GM19193 (cell line): ENCODE measurements around the gene SP100.

Experiments used
- POLR2A ChIP-seq: IDR thresholded peaks from 4 replicates; pipeline ENCODE4 v1.6.1; 2011; ENCODE audit not compliant: insufficient read depth, insufficient read length; ENCODE audit errors: extremely low read depth

Gene SP100

GRCh38 chr2:230502593-230502992 is 86.6 kb downstream of the SP100 start:
- no peak for TF ChIP-seq POLR2A

- TF ChIP-seq POLR2A = no peak
Measured at GRCh38 chr2:230503798-230504197, 87.8 kb downstream of the SP100 start.

GRCh38 chr2:230505162-230505561 is 89.2 kb downstream of the SP100 start:
- no peak for TF ChIP-seq POLR2A

GRCh38 chr2:230512955-230513748 is 97.2 kb downstream of the SP100 start:
- no peak for TF ChIP-seq POLR2A

GRCh38 chr2:230520061-230520874 is 104.3 kb downstream of the SP100 start:
- no peak for TF ChIP-seq POLR2A

GRCh38 chr2:230520875-230521155 is 104.8 kb downstream of the SP100 start:
- TF ChIP-seq POLR2A = no peak

GRCh38 chr2:230521386-230521785 is 105.4 kb downstream of the SP100 start:
- no peak for TF ChIP-seq POLR2A

- no peak for TF ChIP-seq POLR2A
Measured at GRCh38 chr2:230525682-230526081, 109.7 kb downstream of the SP100 start.

GRCh38 chr2:230537531-230537976 is 121.6 kb downstream of the SP100 start:
- TF ChIP-seq POLR2A = no peak

- TF ChIP-seq POLR2A = no peak
Measured at GRCh38 chr2:230540332-230540731, 124.3 kb downstream of the SP100 start.

- no peak for TF ChIP-seq POLR2A
Measured at GRCh38 chr2:230541934-230542380, 126.0 kb downstream of the SP100 start.

- no peak for TF ChIP-seq POLR2A
Measured at GRCh38 chr2:230542751-230543150, 126.8 kb downstream of the SP100 start.

GRCh38 chr2:230552181-230552580 is 136.2 kb downstream of the SP100 start:
- TF ChIP-seq POLR2A = no peak

- TF ChIP-seq POLR2A = no peak
Measured at GRCh38 chr2:230557065-230557464, 141.1 kb downstream of the SP100 start.

GRCh38 chr2:230564805-230565779 is 149.1 kb downstream of the SP100 start:
- TF ChIP-seq POLR2A = no peak
